ENCODE data around the gene MACROH2A2.

The MACROH2A2 gene

DNA sequence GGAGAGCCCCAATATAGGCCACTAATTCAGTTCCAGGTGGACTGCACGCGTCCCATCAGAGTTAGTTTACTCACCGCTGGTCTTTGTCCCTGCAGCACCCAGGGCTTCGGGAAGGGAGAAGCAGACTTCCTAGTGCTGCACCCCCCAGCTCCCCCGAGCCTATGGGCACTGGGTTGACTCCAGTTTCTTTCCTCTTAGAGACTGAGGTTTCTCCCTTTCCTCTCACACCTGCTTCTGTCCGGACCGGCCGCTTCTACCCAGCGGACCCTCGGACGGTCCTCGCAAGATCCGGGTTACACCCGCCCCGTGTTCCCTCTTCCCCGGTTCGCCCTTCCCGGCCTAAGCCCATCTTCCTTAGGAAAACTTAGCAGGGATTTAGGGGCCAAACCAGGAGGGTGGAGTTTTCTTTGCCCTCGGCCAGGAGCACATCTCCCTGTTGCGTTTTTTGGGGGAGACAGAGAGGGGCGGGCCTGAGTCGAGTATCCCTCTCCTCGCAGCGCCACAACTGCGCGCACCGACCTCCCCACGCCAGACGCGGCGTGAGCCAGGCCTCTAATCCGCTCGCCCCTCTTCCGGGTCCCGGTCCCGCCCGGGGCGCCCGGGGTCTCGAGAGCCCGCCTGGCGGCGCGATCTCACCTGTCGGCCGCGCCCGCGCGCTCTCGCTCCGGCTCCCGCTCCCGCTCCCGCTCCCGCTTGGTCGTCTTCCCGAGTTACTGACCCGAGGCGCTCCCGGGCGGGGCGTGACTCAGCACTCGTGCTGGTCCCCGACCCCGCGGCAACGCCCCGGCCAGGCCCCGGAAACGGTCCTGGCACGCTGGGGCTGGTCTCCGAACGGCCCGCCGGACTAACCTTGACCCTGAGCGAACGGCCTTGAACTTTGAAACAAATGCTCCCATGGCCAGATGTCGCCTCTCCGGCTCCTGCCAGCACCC, 79.7 kb downstream of the MACROH2A2 start, which contains the start of gene AIFM2:
Gene AIFM2 (minus strand): TSS at position 728 of the 932 bp plus-strand sequence. CDS start 8,741 bp downstream, outside the sequence.
- Histone ChIP-seq H3K9me3 (no peaks in the 10 kb centered on the region), H3K4me3 (peak within 1 kb of the TSS; percentile 78 to 84), H3K4me1 (peaks cover 0 to 28% (median 18%) of the 10 kb centered on the region in 4 donors), H3K36me3 (peaks cover 0 to 2% (median 0%) of the 10 kb centered on the region in 3 donors), H3K27me3 (no peaks in the 10 kb centered on the region), H3K27ac (peak within 1 kb of the TSS; percentile 87 to 88)
- peak in 1 of 2 experiments; percentile 6 for TF ChIP-seq CTCF (IDR thresholded peaks at IDR 0.05)
- intact Hi-C loops (cut with DNase I; ENCODE audit: low total_unique reads) = no loop called here
- peak; percentile 74 to 89 for DNase-seq

DNA sequence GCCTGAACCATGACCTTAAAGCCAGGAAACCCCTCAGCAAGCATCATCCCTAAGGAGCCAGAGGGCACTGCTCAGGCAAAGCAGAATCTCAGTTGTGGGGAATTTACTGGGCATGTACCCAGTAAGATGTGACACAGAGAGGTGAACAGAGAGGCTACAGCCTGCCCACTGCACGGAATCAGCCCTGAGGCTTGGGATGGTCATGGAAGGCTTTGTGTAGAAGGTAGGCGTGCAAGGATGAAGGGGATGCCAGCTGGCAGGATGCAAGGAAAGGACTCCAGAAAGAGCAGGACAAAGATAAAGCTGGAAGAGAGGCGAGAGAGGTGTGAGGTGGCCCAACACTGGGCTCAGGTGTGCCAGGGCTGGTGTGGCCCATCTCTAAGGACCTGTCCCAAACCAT, 82.4 kb downstream of the MACROH2A2 start:
- Histone ChIP-seq H3K9me3 (no peaks in the 10 kb centered on the region), H3K27ac (no peak overlapping the region), H3K36me3 (peaks cover 7 to 12% (median 9%) of the 10 kb centered on the region in 3 donors), H3K4me3 (no peak overlapping the region), H3K4me1 (peaks cover 0 to 28% (median 18%) of the 10 kb centered on the region in 4 donors), H3K27me3 (no peaks in the 10 kb centered on the region)
- intact Hi-C loops (cut with DNase I; ENCODE audit: low total_unique reads) = no loop called here
- DNase-seq = peak in 1 of 2 donors; percentile 28
- TF ChIP-seq CTCF (IDR thresholded peaks at IDR 0.05) = no peak

DNA sequence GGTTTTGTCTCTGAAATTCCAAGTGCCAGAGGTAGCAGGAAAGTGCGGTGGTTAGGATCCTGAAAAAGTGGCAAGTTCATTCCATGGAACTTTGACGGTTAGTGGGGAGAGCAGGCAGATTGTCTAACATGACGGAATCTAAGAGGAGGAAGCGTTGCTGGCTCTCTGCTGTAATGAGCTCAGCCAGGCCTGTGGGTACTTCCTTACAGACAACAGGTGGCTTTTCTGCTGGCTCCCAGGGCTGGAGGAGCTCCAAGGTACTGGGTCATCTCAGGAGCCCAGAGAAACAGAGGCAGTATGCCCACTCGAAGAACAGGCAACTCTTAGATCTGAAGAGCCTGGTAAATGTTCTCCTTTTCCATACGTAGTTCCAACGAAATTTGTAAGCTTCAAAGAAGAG, 83.0 kb downstream of the MACROH2A2 start:
- peaks cover 7 to 13% (median 9%) of the 10 kb centered on the region in 3 donors for H3K36me3 ChIP-seq
- peak in 1 of 2 donors; percentile 47 for DNase-seq

DNA sequence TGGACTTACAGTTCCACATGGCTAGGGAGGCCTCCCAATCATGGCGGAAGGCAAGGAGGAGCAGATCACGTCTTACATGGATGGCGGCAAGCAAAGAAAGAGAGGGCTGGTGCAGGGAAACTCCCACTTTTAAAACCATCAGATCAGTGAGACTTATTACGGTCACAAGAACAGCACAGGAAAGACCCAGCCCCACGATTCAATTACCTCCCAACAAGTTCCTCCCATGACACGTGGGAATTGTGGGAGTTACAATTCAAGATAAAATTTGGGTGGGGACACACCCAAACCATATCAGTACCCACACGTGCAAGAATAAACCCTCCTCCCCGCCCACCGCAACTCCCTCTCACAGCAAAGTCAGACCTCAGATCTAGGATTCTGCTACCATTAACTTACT, 84.5 kb downstream of the MACROH2A2 start:
- Histone ChIP-seq H3K4me3 (no peak overlapping the region), H3K4me1 (peaks cover 0 to 9% (median 4%) of the 10 kb centered on the region in 4 donors), H3K27me3 (no peaks in the 10 kb centered on the region), H3K27ac (no peak overlapping the region), H3K36me3 (peaks cover 7 to 13% (median 9%) of the 10 kb centered on the region in 3 donors), H3K9me3 (no peaks in the 10 kb centered on the region)
- no peak for DNase-seq
- no peak for TF ChIP-seq CTCF (IDR thresholded peaks at IDR 0.05)
- intact Hi-C loops (cut with DNase I; ENCODE audit: low total_unique reads) = no loop called here

More for the DNA sequence above, 83.0 kb downstream of the MACROH2A2 start:
- Histone ChIP-seq H3K4me1 (peaks cover 0 to 23% (median 16%) of the 10 kb centered on the region in 4 donors), H3K27ac (no peak overlapping the region), H3K4me3 (no peak overlapping the region), H3K9me3 (no peaks in the 10 kb centered on the region), H3K27me3 (no peaks in the 10 kb centered on the region)
- TF ChIP-seq CTCF (IDR thresholded peaks at IDR 0.05) = no peak
- intact Hi-C loops (cut with DNase I; ENCODE audit: low total_unique reads) = no loop called here

GRCh38 chr10:70137927-70138883, 85.6 kb downstream of the MACROH2A2 start:
- intact Hi-C loops (cut with DNase I; ENCODE audit: low total_unique reads) = no loop called here
- no peak overlapping the region for H3K27ac ChIP-seq
- H3K27me3 ChIP-seq = no peaks in the 10 kb centered on the region
- H3K9me3 ChIP-seq = no peaks in the 10 kb centered on the region
- H3K36me3 ChIP-seq = peaks cover 7 to 16% (median 9%) of the 10 kb centered on the region in 3 donors
- TF ChIP-seq CTCF (IDR thresholded peaks at IDR 0.05) = no peak
- no peak overlapping the region for H3K4me3 ChIP-seq
- H3K4me1 ChIP-seq = peaks cover 0 to 3% (median 1%) of the 10 kb centered on the region in 4 donors
- DNase-seq = no peak

Measured in tibial artery (tissue), 4 donors.